ENCODE results near the gene TMUB2. TPM values are rescaled to one million over a fixed set of nuclear protein-coding genes. Genes with fewer than 3 reads are reported as not detected.

TMUB2 gene
- total and polyA plus RNA-seq, 3 experiments from 2014 or later, result 20.8 to 37.5 (median 22.5) TPM

GRCh38 chr17:44200478-44201155, 13.8 kb downstream of the TMUB2 start:
- Histone ChIP-seq H3K27me3 (ENCODE audit: insufficient read depth, low read length, poor library complexity, severe bottlenecking) (no peaks in the 10 kb centered on the region), H3K4me1 (ENCODE audit: insufficient read depth, low read length) (peaks cover 30% of the 10 kb centered on the region), H3K36me3 (ENCODE audit: insufficient read depth, low read length) (peaks cover 12% of the 10 kb centered on the region), H3K9me3 (ENCODE audit: low read length) (no peaks in the 10 kb centered on the region), H3K27ac (ENCODE audit: low read depth, low read length) (peak overlapping the region; percentile 64), H3K4me3 (ENCODE audit: low read length) (peak overlapping the region; percentile 66)
- Mint-ChIP-seq H3K4me3 (peak overlapping the region; percentile 80 to 92 (median 90)), H3K9me3 (no peaks in the 10 kb centered on the region), H3K4me1 (peaks cover 38 to 49% (median 41%) of the 10 kb centered on the region in 3 donors), H3K27me3 (peaks cover 0 to 1% of the 10 kb centered on the region in 2 donors), H3K36me3 (peaks cover 0 to 31% (median 5%) of the 10 kb centered on the region in 3 donors), H3K27ac (peak overlapping the region; percentile 69 to 98 (median 92))
- POLR2A ChIA-PET, result interaction anchor here (1.0 to 5.4 kb wide), 4 partner anchors 14 to 127 kb away, joined by 4 to 54 read pairs (median 18); partner anchors contain the start of genes HDAC5, TMUB2 and UBTF
- no peak for DNase-seq
- CTCF ChIA-PET, result interaction anchor here (0.9 to 3.0 kb wide), 4 partner anchors 9 to 20 kb away, joined by 3 to 28 read pairs (median 6); no protein-coding TSS in a partner anchor

- H3K27ac Mint-ChIP-seq, result peak overlapping the region in 6 of 8 donors; percentile 69 to 88 (median 77)
- H3K27ac ChIP-seq (ENCODE audit: low read depth, low read length), result no peak overlapping the region
- H3K9me3 ChIP-seq (ENCODE audit: low read length), result no peaks in the 10 kb centered on the region
- peaks cover 36 to 43% (median 40%) of the 10 kb centered on the region in 3 donors for H3K4me1 Mint-ChIP-seq
- peaks cover 0 to 28% (median 4%) of the 10 kb centered on the region in 3 donors for H3K36me3 Mint-ChIP-seq
- ChIA-PET CTCF (interaction anchor here (0.9 to 3.0 kb wide), 6 partner anchors 7 to 149 kb away, joined by 3 to 28 read pairs (median 8); partner anchors contain the start of genes GRN and TMUB2), POLR2A (interaction anchor here (5.4 kb wide), 1 partner anchor 18 kb away, joined by 54 read pairs; the partner anchor contains the start of gene UBTF)
- H3K4me3 ChIP-seq (ENCODE audit: low read length), result no peak overlapping the region
- no peaks in the 10 kb centered on the region for H3K9me3 Mint-ChIP-seq
- H3K36me3 ChIP-seq (ENCODE audit: insufficient read depth, low read length), result peaks cover 8% of the 10 kb centered on the region
- H3K4me1 ChIP-seq (ENCODE audit: insufficient read depth, low read length), result peaks cover 26% of the 10 kb centered on the region
- DNase-seq, result no peak
- H3K27me3 ChIP-seq (ENCODE audit: insufficient read depth, low read length, poor library complexity, severe bottlenecking), result no peaks in the 10 kb centered on the region
- peaks cover 0 to 1% of the 10 kb centered on the region in 2 donors for H3K27me3 Mint-ChIP-seq
- peak overlapping the region in 6 of 7 donors; percentile 26 to 60 (median 57) for H3K4me3 Mint-ChIP-seq
These were observed 16.0 kb downstream of the TMUB2 start for GRCh38 chr17:44202756-44203155.

- peaks cover 6 to 31% (median 8%) of the 10 kb centered on the region in 3 donors for H3K36me3 Mint-ChIP-seq
- no peaks in the 10 kb centered on the region for H3K9me3 Mint-ChIP-seq
- Histone ChIP-seq H3K36me3 (ENCODE audit: insufficient read depth, low read length) (peaks cover 17% of the 10 kb centered on the region), H3K27me3 (ENCODE audit: insufficient read depth, low read length, poor library complexity, severe bottlenecking) (no peaks in the 10 kb centered on the region), H3K4me3 (ENCODE audit: low read length) (no peak overlapping the region), H3K27ac (ENCODE audit: low read depth, low read length) (no peak overlapping the region), H3K4me1 (ENCODE audit: insufficient read depth, low read length) (peaks cover 19% of the 10 kb centered on the region), H3K9me3 (ENCODE audit: low read length) (no peaks in the 10 kb centered on the region)
- CTCF ChIA-PET, result interaction anchor here (0.9 to 2.1 kb wide), 15 partner anchors 10 to 148 kb away, joined by 3 to 13 read pairs (median 5); partner anchors contain the start of genes GRN, TMUB2 and UBTF
- H3K27me3 Mint-ChIP-seq, result peaks cover 0 to 1% of the 10 kb centered on the region in 2 donors
- DNase-seq, result peak in 3 of 5 donors; percentile 43 to 61 (median 54)
- peak overlapping the region in 1 of 7 donors; percentile 55 for H3K4me3 Mint-ChIP-seq
- H3K27ac Mint-ChIP-seq, result peak overlapping the region; percentile 19 to 86 (median 70)
- POLR2A ChIA-PET, result interaction anchor here (0.6 to 1.5 kb wide), 5 partner anchors 18 to 130 kb away, joined by 3 to 5 read pairs (median 3); no protein-coding TSS in a partner anchor
- H3K4me1 Mint-ChIP-seq, result peaks cover 32 to 41% (median 33%) of the 10 kb centered on the region in 3 donors
These were observed 17.1 kb downstream of the TMUB2 start for GRCh38 chr17:44203731-44204440.

- peaks cover 32 to 41% (median 33%) of the 10 kb centered on the region in 3 donors for H3K4me1 Mint-ChIP-seq
These were observed 17.7 kb downstream of the TMUB2 start for GRCh38 chr17:44204441-44204882.

GRCh38 chr17:44205962-44206824, 19.4 kb downstream of the TMUB2 start:
- H3K36me3 Mint-ChIP-seq, result peaks cover 6 to 44% (median 8%) of the 10 kb centered on the region in 3 donors
- peaks cover 0 to 4% of the 10 kb centered on the region in 2 donors for H3K27me3 Mint-ChIP-seq
- no peak for DNase-seq
- Histone ChIP-seq H3K4me1 (ENCODE audit: insufficient read depth, low read length) (peaks cover 32% of the 10 kb centered on the region), H3K27ac (ENCODE audit: low read depth, low read length) (no peak overlapping the region), H3K27me3 (ENCODE audit: insufficient read depth, low read length, poor library complexity, severe bottlenecking) (no peaks in the 10 kb centered on the region), H3K36me3 (ENCODE audit: insufficient read depth, low read length) (peaks cover 37% of the 10 kb centered on the region), H3K9me3 (ENCODE audit: low read length) (no peaks in the 10 kb centered on the region), H3K4me3 (ENCODE audit: low read length) (no peak overlapping the region)
- H3K4me1 Mint-ChIP-seq, result peaks cover 28 to 43% (median 29%) of the 10 kb centered on the region in 3 donors
- POLR2A ChIA-PET, result interaction anchor here (0.6 to 1.7 kb wide), 5 partner anchors 11 to 121 kb away, joined by 3 to 10 read pairs (median 5); partner anchors contain the start of gene UBTF
- CTCF ChIA-PET, result interaction anchor here (1.1 to 2.1 kb wide), 5 partner anchors 11 to 144 kb away, joined by 3 to 11 read pairs (median 5); partner anchors contain the start of genes GRN and HDAC5
- peak overlapping the region in 1 of 7 donors; percentile 61 for H3K4me3 Mint-ChIP-seq
- H3K9me3 Mint-ChIP-seq, result no peaks in the 10 kb centered on the region
- peak overlapping the region in 7 of 8 donors; percentile 21 to 79 (median 45) for H3K27ac Mint-ChIP-seq

More at GRCh38 chr17:44204441-44204882, 17.7 kb downstream of the TMUB2 start:
- Mint-ChIP-seq H3K9me3 (no peaks in the 10 kb centered on the region), H3K27ac (peak overlapping the region in 1 of 8 donors; percentile 93), H3K27me3 (peaks cover 0 to 1% of the 10 kb centered on the region in 2 donors), H3K4me3 (no peak overlapping the region), H3K36me3 (peaks cover 6 to 36% (median 8%) of the 10 kb centered on the region in 3 donors)
- H3K9me3 ChIP-seq (ENCODE audit: low read length), result no peaks in the 10 kb centered on the region
- DNase-seq, result no peak
- H3K4me3 ChIP-seq (ENCODE audit: low read length), result no peak overlapping the region
- peaks cover 21% of the 10 kb centered on the region for H3K4me1 ChIP-seq (ENCODE audit: insufficient read depth, low read length)
- peaks cover 23% of the 10 kb centered on the region for H3K36me3 ChIP-seq (ENCODE audit: insufficient read depth, low read length)
- ChIA-PET POLR2A (interaction anchor here (1.0 to 1.5 kb wide), 3 partner anchors 17 to 122 kb away, joined by 3 to 5 read pairs (median 3); no protein-coding TSS in a partner anchor), CTCF (interaction anchor here (0.9 to 1.8 kb wide), 13 partner anchors 11 to 141 kb away, joined by 3 to 13 read pairs (median 4); partner anchors contain the start of genes GRN, TMUB2 and UBTF)
- H3K27ac ChIP-seq (ENCODE audit: low read depth, low read length), result no peak overlapping the region
- H3K27me3 ChIP-seq (ENCODE audit: insufficient read depth, low read length, poor library complexity, severe bottlenecking), result no peaks in the 10 kb centered on the region

- ChIA-PET CTCF (interaction anchor here (1.3 to 11.1 kb wide), 6 partner anchors 10 to 144 kb away, joined by 3 to 100 read pairs (median 6); partner anchors contain the start of genes GRN and HDAC5), POLR2A (interaction anchor here (1.0 to 1.7 kb wide), 3 partner anchors 11 to 120 kb away, joined by 3 to 10 read pairs (median 5); partner anchors contain the start of gene UBTF)
- H3K4me3 Mint-ChIP-seq, result no peak overlapping the region
- no peak overlapping the region for H3K27ac ChIP-seq (ENCODE audit: low read depth, low read length)
- no peaks in the 10 kb centered on the region for H3K9me3 Mint-ChIP-seq
- H3K27me3 Mint-ChIP-seq, result peaks cover 0 to 4% of the 10 kb centered on the region in 2 donors
- H3K27ac Mint-ChIP-seq, result no peak overlapping the region
- H3K4me3 ChIP-seq (ENCODE audit: low read length), result no peak overlapping the region
- peaks cover 38% of the 10 kb centered on the region for H3K4me1 ChIP-seq (ENCODE audit: insufficient read depth, low read length)
- H3K36me3 Mint-ChIP-seq, result peaks cover 6 to 49% (median 8%) of the 10 kb centered on the region in 3 donors
- DNase-seq, result no peak
- peaks cover 26 to 47% (median 26%) of the 10 kb centered on the region in 3 donors for H3K4me1 Mint-ChIP-seq
- H3K36me3 ChIP-seq (ENCODE audit: insufficient read depth, low read length), result peaks cover 43% of the 10 kb centered on the region
- H3K9me3 ChIP-seq (ENCODE audit: low read length), result no peaks in the 10 kb centered on the region
- H3K27me3 ChIP-seq (ENCODE audit: insufficient read depth, low read length, poor library complexity, severe bottlenecking), result no peaks in the 10 kb centered on the region
These were observed 20.0 kb downstream of the TMUB2 start for GRCh38 chr17:44206825-44207155.
